ENCODE results near the gene SRP19. TPM values are rescaled to one million over a fixed set of nuclear protein-coding genes. Genes with fewer than 3 reads are reported as not detected.
"Not testable (repeated sequence)": the region's sequence is repeated elsewhere in the genome, so short reads cannot be mapped to it uniquely, and the experiment has no call there.

SRP19 gene
- total and polyA plus RNA-seq, 4 experiments from 2014 or later, result 51.4 to 163 (median 102) TPM

DNA sequence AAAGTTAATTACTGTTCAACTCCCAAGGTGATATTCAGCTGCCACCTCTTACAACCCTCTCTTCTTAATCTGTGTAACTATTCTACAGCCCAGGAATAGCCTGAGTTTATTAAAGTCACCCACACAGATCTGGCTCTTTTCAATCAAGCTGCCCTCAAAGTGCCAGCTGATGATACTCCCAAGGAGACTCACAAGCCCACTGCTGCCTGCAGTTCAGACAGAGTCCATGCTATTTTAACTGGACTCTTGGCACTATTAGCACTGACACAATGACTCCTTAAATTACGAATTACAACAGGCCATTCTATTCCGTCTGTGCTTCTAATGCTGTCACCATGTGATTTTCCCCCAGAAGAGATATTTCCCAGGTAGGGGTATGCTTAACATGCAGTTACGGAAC is 34.6 kb downstream of the SRP19 start:
- Histone ChIP-seq H3K4me1 (ENCODE audit: insufficient read depth, low read length) (no peaks in the 10 kb centered on the region), H3K27ac (ENCODE audit: low read depth, low read length) (no peak overlapping the region), H3K27me3 (ENCODE audit: insufficient read depth, low read length) (no peaks in the 10 kb centered on the region), H3K4me3 (ENCODE audit: low read length in 2 of 2) (no peak overlapping the region), H3K9me3 (ENCODE audit: control insufficient read depth in 1 of 2, low read length in 2 of 2) (no peaks in the 10 kb centered on the region), H3K36me3 (ENCODE audit: insufficient read depth, low read length) (peaks cover 16% of the 10 kb centered on the region)
- Mint-ChIP-seq H3K36me3 (peaks cover 36 to 59% of the 10 kb centered on the region in 2 donors), H3K9me3 (peaks cover 0 to 2% (median 0%) of the 10 kb centered on the region in 8 donors), H3K4me3 (no peak overlapping the region), H3K27ac (peak overlapping the region in 5 of 7 donors; percentile 20 to 68 (median 32)), H3K4me1 (peaks cover 21 to 28% (median 25%) of the 10 kb centered on the region in 4 donors), H3K27me3 (no peaks in the 10 kb centered on the region)
- POLR2A ChIA-PET (ENCODE audit: partially characterized antibody), result no interaction called here
- DNase-seq, result no peak
- CTCF ChIA-PET (ENCODE audit: partially characterized antibody), result interaction anchor here (0.8 to 2.3 kb wide), 5 partner anchors 17 to 215 kb away, joined by 3 to 7 read pairs (median 3); no protein-coding TSS in a partner anchor
- intact Hi-C loops (cut with micrococcal nuclease), result no loop called here

DNA sequence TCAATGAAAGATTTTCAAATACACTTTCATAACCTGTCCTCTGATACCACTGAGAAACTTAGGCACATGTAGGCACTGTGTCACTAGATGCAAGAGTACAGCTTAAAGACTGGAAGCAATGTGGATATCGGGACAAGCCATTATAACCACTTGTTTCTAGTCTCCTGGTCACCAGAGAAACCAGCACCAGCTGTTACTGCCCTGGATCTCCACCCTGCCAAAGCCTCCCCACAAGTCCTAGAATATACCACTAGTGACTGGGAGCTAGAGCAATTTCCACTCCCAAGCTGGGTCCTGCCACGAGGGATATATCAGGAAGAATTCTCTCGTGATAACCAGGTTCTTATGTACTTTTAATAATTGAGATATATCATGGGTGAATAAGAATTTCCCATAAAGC is 41.5 kb downstream of the SRP19 start:
- no peak for DNase-seq
- Mint-ChIP-seq H3K36me3 (peaks cover 28 to 56% of the 10 kb centered on the region in 2 donors), H3K9me3 (no peaks in the 10 kb centered on the region), H3K27me3 (no peaks in the 10 kb centered on the region), H3K27ac (peak overlapping the region in 1 of 7 donors; percentile 55), H3K4me3 (no peak overlapping the region), H3K4me1 (peaks cover 18 to 39% (median 26%) of the 10 kb centered on the region in 4 donors)
- H3K27me3 ChIP-seq (ENCODE audit: insufficient read depth, low read length), result no peaks in the 10 kb centered on the region
- intact Hi-C loops (cut with micrococcal nuclease), result no loop called here
- H3K27ac ChIP-seq (ENCODE audit: low read depth, low read length), result no peak overlapping the region
- H3K4me1 ChIP-seq (ENCODE audit: insufficient read depth, low read length), result no peaks in the 10 kb centered on the region
- ChIA-PET CTCF (ENCODE audit: partially characterized antibody) (interaction anchor here (0.6 to 1.9 kb wide), 7 partner anchors 12 to 61 kb away, joined by 3 to 8 read pairs (median 3); partner anchors contain the start of gene REEP5), POLR2A (ENCODE audit: partially characterized antibody) (interaction anchor here (1.2 kb wide), 1 partner anchor 19 kb away, joined by 5 read pairs; the partner anchor contains the start of gene REEP5)
- peaks cover 15% of the 10 kb centered on the region for H3K36me3 ChIP-seq (ENCODE audit: insufficient read depth, low read length)
- H3K4me3 ChIP-seq (ENCODE audit: low read length in 2 of 2), result no peak overlapping the region
- H3K9me3 ChIP-seq (ENCODE audit: control insufficient read depth in 1 of 2, low read length in 2 of 2), result no peaks in the 10 kb centered on the region

DNA sequence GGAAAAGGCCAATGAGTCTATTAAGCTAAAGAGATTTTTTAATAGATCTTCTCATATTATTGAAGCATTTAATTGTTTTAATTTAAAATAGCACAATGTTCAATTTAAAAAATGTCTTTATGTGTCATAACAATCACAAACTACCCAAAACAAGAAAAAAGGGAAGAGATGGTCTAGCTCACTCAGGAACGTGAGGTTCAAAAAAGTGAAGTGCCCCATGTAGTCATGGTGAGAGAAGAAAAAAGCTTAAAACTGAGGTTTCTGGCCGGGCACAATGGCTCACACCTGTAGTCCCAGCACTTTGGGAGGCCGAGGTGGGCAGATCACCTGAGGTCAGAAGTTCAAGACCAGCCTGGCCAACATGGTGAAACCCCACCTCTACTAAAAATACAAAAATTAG is 43.9 kb downstream of the SRP19 start:
- H3K36me3 ChIP-seq (ENCODE audit: insufficient read depth, low read length), result peaks cover 15% of the 10 kb centered on the region
- ChIA-PET CTCF (ENCODE audit: partially characterized antibody) (interaction anchor here (1.1 to 1.6 kb wide), 2 partner anchors 44 to 57 kb away, joined by 5 to 7 read pairs; partner anchors contain the start of gene SRP19), POLR2A (ENCODE audit: partially characterized antibody) (interaction anchor here (1.2 to 1.6 kb wide), 2 partner anchors 13 to 16 kb away, joined by 3 to 6 read pairs; no protein-coding TSS in a partner anchor)
- DNase-seq; H3K9me3 Mint-ChIP-seq; H3K4me3 Mint-ChIP-seq; H3K4me3 ChIP-seq (ENCODE audit: low read length in 2 of 2); H3K4me1 ChIP-seq (ENCODE audit: insufficient read depth, low read length); intact Hi-C loops (cut with micrococcal nuclease); H3K27me3 ChIP-seq (ENCODE audit: insufficient read depth, low read length); H3K27me3 Mint-ChIP-seq; H3K9me3 ChIP-seq (ENCODE audit: control insufficient read depth in 1 of 2, low read length in 2 of 2); H3K27ac ChIP-seq (ENCODE audit: low read depth, low read length): not testable (repeated sequence)
- Mint-ChIP-seq H3K27ac (peak overlapping the region in 5 of 7 donors; percentile 2 to 75 (median 27)), H3K4me1 (peaks cover 17 to 45% (median 25%) of the 10 kb centered on the region in 4 donors), H3K36me3 (peaks cover 27 to 55% of the 10 kb centered on the region in 2 donors)

DNA sequence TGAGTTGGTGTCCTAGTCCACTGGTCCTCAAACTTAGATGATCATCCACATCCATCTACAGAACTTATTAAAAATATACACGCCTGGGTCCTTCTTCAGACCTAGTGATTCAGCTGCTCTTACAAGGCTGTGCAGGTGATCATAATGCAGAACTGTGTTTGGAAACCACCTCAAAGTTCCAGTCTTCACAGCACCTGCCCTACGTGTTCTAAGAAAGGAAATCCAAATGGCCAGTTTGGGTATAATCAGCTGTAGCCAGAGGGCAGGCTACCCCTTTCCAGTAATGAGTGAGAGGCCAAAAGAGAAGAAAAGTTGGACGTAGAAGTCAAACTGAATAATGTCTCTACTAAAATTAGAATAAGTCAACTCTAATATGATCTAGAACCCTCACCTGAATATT is 45.5 kb downstream of the SRP19 start:
- no peaks in the 10 kb centered on the region for H3K9me3 Mint-ChIP-seq
- H3K27me3 Mint-ChIP-seq, result no peaks in the 10 kb centered on the region
- H3K36me3 Mint-ChIP-seq, result peaks cover 36 to 58% of the 10 kb centered on the region in 2 donors
- intact Hi-C loops (cut with micrococcal nuclease), result no loop called here
- H3K4me3 ChIP-seq (ENCODE audit: low read length in 2 of 2), result no peak overlapping the region
- no peaks in the 10 kb centered on the region for H3K27me3 ChIP-seq (ENCODE audit: insufficient read depth, low read length)
- ChIA-PET POLR2A (ENCODE audit: partially characterized antibody) (interaction anchor here (1.6 kb wide), 1 partner anchor 9 kb away, joined by 7 read pairs; no protein-coding TSS in a partner anchor), CTCF (ENCODE audit: partially characterized antibody) (interaction anchor here (0.7 kb wide), 1 partner anchor 18 kb away, joined by 3 read pairs; no protein-coding TSS in a partner anchor)
- H3K4me1 ChIP-seq (ENCODE audit: insufficient read depth, low read length), result peaks cover 6% of the 10 kb centered on the region
- peak overlapping the region in 1 of 7 donors; percentile 12 for H3K27ac Mint-ChIP-seq
- peaks cover 17 to 46% (median 32%) of the 10 kb centered on the region in 4 donors for H3K4me1 Mint-ChIP-seq
- H3K4me3 Mint-ChIP-seq, result no peak overlapping the region
- H3K9me3 ChIP-seq (ENCODE audit: control insufficient read depth in 1 of 2, low read length in 2 of 2), result no peaks in the 10 kb centered on the region
- peaks cover 26% of the 10 kb centered on the region for H3K36me3 ChIP-seq (ENCODE audit: insufficient read depth, low read length)
- no peak for DNase-seq
- H3K27ac ChIP-seq (ENCODE audit: low read depth, low read length), result no peak overlapping the region

DNA sequence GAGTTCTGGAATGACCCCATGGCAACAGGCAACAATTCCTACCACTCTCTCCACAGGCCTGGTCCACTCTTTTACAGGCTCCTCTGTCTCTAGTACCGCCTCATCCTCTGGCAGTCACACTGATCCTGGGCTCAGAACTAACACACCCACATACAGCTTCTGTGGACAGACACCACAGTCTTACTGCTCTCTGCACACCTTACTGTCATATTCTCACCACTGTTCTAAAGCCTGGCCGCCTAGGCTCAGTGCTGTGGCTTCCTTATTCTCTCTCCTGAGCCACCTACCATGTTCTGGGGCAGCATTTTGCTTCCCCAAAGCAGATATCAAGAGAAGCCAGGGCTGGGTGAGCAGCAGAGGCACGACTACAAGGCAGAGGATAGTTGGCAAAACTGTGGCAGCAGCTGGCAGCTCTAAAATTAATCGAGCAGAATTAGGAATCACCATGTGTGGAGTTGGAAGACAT is 46.1 kb downstream of the SRP19 start:
- H3K27me3 ChIP-seq (ENCODE audit: insufficient read depth, low read length), result no peaks in the 10 kb centered on the region
- H3K4me1 ChIP-seq (ENCODE audit: insufficient read depth, low read length), result peaks cover 6% of the 10 kb centered on the region
- DNase-seq, result no peak
- intact Hi-C loops (cut with micrococcal nuclease), result no loop called here
- peaks cover 24% of the 10 kb centered on the region for H3K36me3 ChIP-seq (ENCODE audit: insufficient read depth, low read length)
- no peaks in the 10 kb centered on the region for H3K27me3 Mint-ChIP-seq
- ChIA-PET CTCF (ENCODE audit: partially characterized antibody) (interaction anchor here (0.7 to 1.1 kb wide), 2 partner anchors 16 to 18 kb away, joined by 3 read pairs; no protein-coding TSS in a partner anchor), POLR2A (ENCODE audit: partially characterized antibody) (interaction anchor here (1.6 kb wide), 1 partner anchor 9 kb away, joined by 7 read pairs; no protein-coding TSS in a partner anchor)
- H3K27ac Mint-ChIP-seq, result peak overlapping the region in 6 of 7 donors; percentile 16 to 53 (median 35)
- H3K4me3 ChIP-seq (ENCODE audit: low read length in 2 of 2), result no peak overlapping the region
- peak overlapping the region in 1 of 8 donors; percentile 24 for H3K4me3 Mint-ChIP-seq
- H3K9me3 Mint-ChIP-seq, result no peaks in the 10 kb centered on the region
- no peaks in the 10 kb centered on the region for H3K9me3 ChIP-seq (ENCODE audit: control insufficient read depth in 1 of 2, low read length in 2 of 2)
- H3K36me3 Mint-ChIP-seq, result peaks cover 36 to 59% of the 10 kb centered on the region in 2 donors
- H3K4me1 Mint-ChIP-seq, result peaks cover 20 to 51% (median 36%) of the 10 kb centered on the region in 4 donors
- no peak overlapping the region for H3K27ac ChIP-seq (ENCODE audit: low read depth, low read length)

DNA sequence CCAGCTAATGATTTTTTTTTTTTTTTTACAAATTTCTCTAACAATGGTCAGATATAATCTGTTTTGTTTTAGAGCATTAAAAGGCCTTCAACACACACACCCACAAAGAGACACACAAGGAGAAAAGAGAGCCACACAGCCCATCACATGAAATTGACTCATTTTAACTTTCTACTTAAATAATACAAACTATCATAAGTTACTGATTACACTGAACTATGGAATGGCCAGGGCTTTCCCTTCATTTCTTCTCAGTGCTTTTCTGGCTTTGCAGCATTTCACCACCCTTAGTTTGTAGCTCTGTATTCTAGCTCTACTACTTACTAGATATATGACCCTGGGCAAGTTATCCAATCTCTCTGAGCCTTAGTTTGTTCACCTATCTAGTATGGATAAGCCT is 47.8 kb downstream of the SRP19 start:
- peaks cover 15% of the 10 kb centered on the region for H3K4me1 ChIP-seq (ENCODE audit: insufficient read depth, low read length)
- ChIA-PET POLR2A (ENCODE audit: partially characterized antibody) (interaction anchor here (0.7 to 1.3 kb wide), 2 partner anchors 19 to 70 kb away, joined by 3 to 6 read pairs; no protein-coding TSS in a partner anchor), CTCF (ENCODE audit: partially characterized antibody) (interaction anchor here (0.6 to 1.8 kb wide), 3 partner anchors 10 to 150 kb away, joined by 3 to 6 read pairs (median 4); partner anchors contain the start of gene REEP5)
- no peak for DNase-seq
- Mint-ChIP-seq H3K4me1 (peaks cover 20 to 51% (median 39%) of the 10 kb centered on the region in 4 donors), H3K36me3 (peaks cover 35 to 61% of the 10 kb centered on the region in 2 donors), H3K27me3 (no peaks in the 10 kb centered on the region), H3K4me3 (no peak overlapping the region), H3K9me3 (no peaks in the 10 kb centered on the region), H3K27ac (peak overlapping the region in 4 of 7 donors; percentile 10 to 46 (median 30))
- H3K36me3 ChIP-seq (ENCODE audit: insufficient read depth, low read length), result peaks cover 18% of the 10 kb centered on the region
- no peak overlapping the region for H3K27ac ChIP-seq (ENCODE audit: low read depth, low read length)
- H3K9me3 ChIP-seq (ENCODE audit: control insufficient read depth in 1 of 2, low read length in 2 of 2), result no peaks in the 10 kb centered on the region
- no peak overlapping the region for H3K4me3 ChIP-seq (ENCODE audit: low read length in 2 of 2)
- intact Hi-C loops (cut with micrococcal nuclease), result no loop called here
- H3K27me3 ChIP-seq (ENCODE audit: insufficient read depth, low read length), result no peaks in the 10 kb centered on the region

DNA sequence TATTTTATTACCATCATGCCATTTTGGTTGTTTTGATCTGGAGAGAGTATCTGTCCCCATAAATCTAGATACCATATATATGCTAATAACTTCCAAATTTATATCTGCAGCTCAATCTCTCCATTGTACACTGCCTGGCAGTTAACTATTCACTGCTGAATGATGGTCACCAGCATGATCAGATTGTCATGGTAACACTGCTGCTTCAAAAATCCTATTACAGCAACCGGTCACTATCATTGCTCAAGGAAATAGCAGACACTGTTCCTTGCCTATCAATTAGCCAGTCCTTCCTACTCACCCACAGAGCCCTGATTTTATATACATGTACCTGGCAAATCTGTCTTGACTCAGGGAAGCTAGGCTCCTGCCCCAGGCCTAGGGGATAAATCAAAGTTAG is 49.4 kb downstream of the SRP19 start:
- ChIA-PET POLR2A (ENCODE audit: partially characterized antibody) (interaction anchor here (3.2 kb wide), 1 partner anchor 11 kb away, joined by 12 read pairs; the partner anchor contains the start of gene REEP5), CTCF (ENCODE audit: partially characterized antibody) (interaction anchor here (0.5 to 1.6 kb wide), 3 partner anchors 38 to 218 kb away, joined by 3 to 7 read pairs (median 3); no protein-coding TSS in a partner anchor)
- Mint-ChIP-seq H3K4me1 (peaks cover 26 to 61% (median 48%) of the 10 kb centered on the region in 4 donors), H3K4me3 (no peak overlapping the region), H3K9me3 (no peaks in the 10 kb centered on the region), H3K27ac (no peak overlapping the region), H3K36me3 (peaks cover 36 to 68% of the 10 kb centered on the region in 2 donors), H3K27me3 (no peaks in the 10 kb centered on the region)
- Histone ChIP-seq H3K9me3 (ENCODE audit: control insufficient read depth in 1 of 2, low read length in 2 of 2) (no peaks in the 10 kb centered on the region), H3K27me3 (ENCODE audit: insufficient read depth, low read length) (no peaks in the 10 kb centered on the region), H3K27ac (ENCODE audit: low read depth, low read length) (no peak overlapping the region), H3K4me1 (ENCODE audit: insufficient read depth, low read length) (peaks cover 28% of the 10 kb centered on the region), H3K36me3 (ENCODE audit: insufficient read depth, low read length) (peaks cover 28% of the 10 kb centered on the region), H3K4me3 (ENCODE audit: low read length in 2 of 2) (no peak overlapping the region)
- intact Hi-C loops (cut with micrococcal nuclease), result no loop called here
- no peak for DNase-seq

All from CD4-positive, alpha-beta memory T cell (primary cell).